GM21717 (cell line): Measurements from ENCODE around the gene PARK7.

Source experiments
- ATAC-seq: cut with Tn5 transposase; IDR thresholded peaks from one replicate; pipeline ENCODE4 v1.9.1; 2021; ENCODE audit warnings: mild to moderate bottlenecking, moderate library complexity; ENCODE audit not compliant: unreplicated experiment

The PARK7 gene

GRCh38 chr1:8021676-8022266 is 60.3 kb downstream of the PARK7 start:
- ATAC-seq = no peak

GRCh38 chr1:8022395-8023286 is 61.1 kb downstream of the PARK7 start:
- ATAC-seq = no peak

GRCh38 chr1:8023287-8023994 is 61.9 kb downstream of the PARK7 start:
- ATAC-seq = no peak

GRCh38 chr1:8023995-8024313 is 62.4 kb downstream of the PARK7 start:
- no peak for ATAC-seq

- ATAC-seq = no peak
Observed at GRCh38 chr1:8024329-8024728, 62.8 kb downstream of the PARK7 start.

GRCh38 chr1:8025061-8025670 is 63.7 kb downstream of the PARK7 start:
- ATAC-seq = no peak

- peak; percentile 17 for ATAC-seq
Observed at GRCh38 chr1:8025671-8026144, 64.2 kb downstream of the PARK7 start.

GRCh38 chr1:8026153-8026975 is 64.9 kb downstream of the PARK7 start, which contains the start of gene ERRFI1:
Gene ERRFI1 (minus strand): TSS chr1:8026309. CDS start chr1:8015619, 10,690 bp downstream.
- ATAC-seq = peak; percentile 83

- ATAC-seq = no peak
Observed at GRCh38 chr1:8026976-8027747, 65.7 kb downstream of the PARK7 start.

GRCh38 chr1:8027748-8028570 is 66.4 kb downstream of the PARK7 start:
- no peak for ATAC-seq

GRCh38 chr1:8028571-8028910 is 67.0 kb downstream of the PARK7 start:
- no peak for ATAC-seq

GRCh38 chr1:8031176-8031785 is 69.8 kb downstream of the PARK7 start:
- no peak for ATAC-seq

GRCh38 chr1:8032366-8032910 is 70.9 kb downstream of the PARK7 start:
- ATAC-seq = no peak

GRCh38 chr1:8033322-8033721 is 71.8 kb downstream of the PARK7 start:
- ATAC-seq = no peak
